ENCODE results near the gene SAP25.
"Not testable (repeated sequence)": the region's sequence is repeated elsewhere in the genome, so short reads cannot be mapped to it uniquely, and the experiment has no call there.

SAP25 gene

DNA sequence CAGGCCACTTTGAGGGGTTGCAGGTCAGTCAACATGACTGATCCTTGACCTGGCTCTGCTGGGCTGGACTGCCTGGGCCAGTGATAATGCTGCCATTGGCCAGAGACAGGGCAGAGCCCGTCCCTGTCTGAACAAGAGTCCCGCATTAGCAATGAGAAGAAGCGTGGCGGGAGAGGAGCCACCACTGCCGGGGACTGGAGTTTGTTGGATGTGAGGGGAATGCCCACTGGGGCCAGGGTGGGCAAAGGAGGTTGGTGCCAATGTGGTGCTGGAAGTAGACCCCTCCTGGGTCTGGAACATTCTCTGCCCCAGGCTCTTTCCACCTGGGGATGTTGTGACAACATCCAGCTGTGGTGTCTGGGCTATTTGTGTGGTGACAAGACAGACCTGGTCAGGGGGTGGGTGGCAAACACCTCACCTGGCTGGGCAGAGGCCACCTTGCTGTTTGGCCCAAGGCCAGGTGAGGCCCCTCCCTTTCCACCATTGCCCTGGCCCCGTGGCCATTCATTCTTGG is 7.6 kb downstream of the SAP25 start:
- peak in 1 of 42 donors; percentile 21 for DNase-seq
- intact Hi-C loops (cut with DNase I) = loop anchor here (5.0 kb wide), 1 partner anchor 84 kb away; the partner anchor contains the start of gene NYAP1

DNA sequence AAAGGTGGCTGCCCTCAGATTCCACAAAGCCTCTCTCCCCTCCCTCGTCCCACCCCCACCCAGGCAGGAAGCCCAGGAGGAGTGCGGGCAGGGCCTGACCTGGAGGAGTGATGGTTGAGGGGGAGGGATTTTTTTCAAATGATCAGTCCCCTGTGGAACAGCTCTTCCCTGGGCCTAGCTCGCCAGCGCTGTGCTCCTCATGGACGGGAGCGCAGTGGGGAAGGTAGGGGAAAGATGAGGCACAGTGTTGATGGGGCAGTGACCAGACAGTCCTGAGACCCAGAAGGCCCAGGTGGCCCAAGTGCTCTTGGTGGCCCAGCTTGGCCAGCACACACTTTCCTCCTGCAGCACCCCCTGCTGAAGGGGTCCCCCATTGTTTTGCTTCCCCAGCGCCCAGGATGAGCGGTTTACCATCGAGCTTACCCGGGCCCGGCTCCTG is 8.5 kb downstream of the SAP25 start:
- intact Hi-C loops (cut with DNase I) = loop anchor here (5.0 kb wide), 1 partner anchor 83 kb away; the partner anchor contains the start of gene NYAP1
- DNase-seq = peak in 1 of 42 donors; percentile 10

DNA sequence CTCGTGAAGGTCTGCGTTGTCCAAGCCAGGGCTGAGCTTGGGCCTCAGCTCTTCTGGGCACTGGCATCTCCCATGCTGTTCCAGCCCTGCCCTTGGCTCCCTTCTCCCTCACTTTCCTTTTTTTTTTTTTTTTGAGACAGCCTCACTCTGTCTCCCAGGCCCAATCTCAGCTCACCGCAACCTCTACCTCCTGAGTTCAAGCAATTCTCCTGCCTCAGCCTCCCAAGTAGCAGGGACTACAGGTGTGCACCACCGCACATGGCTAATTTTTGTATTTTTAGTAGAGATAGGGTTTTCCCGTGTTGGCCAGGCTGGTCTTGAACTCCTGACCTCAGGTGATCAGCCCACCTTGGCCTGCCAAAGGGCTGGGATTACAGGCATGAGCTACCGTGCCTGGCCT is 9.3 kb downstream of the SAP25 start:
- intact Hi-C loops (cut with DNase I); DNase-seq: not testable (repeated sequence)

GRCh38 chr7:100563809-100564400 is 9.8 kb downstream of the SAP25 start:
- DNase-seq = peak; percentile 64 to 94 (median 84)
- intact Hi-C loops (cut with DNase I) = no loop called here

DNA sequence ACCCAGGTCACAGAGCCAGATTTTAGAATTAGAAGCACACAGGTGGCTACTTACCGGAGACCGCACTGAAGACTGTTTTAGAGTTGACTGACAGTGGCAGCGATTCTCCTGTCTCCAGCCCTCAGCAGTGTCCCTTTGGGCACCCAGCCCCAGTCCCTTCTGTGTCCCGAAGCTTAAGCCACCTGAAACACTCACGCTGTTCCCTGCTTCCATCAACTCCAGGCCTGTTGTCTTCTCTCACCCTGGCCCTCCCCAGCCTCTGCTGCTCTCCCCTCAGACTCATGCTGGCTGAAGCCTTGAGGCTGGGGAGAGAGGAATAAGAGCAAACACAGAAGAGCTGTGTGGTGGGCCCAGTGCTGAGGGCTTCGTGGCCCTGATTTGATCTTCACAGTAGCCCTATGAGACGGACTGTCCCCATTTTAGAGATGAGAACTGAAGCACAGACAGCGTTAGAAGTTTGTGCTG is 10.6 kb downstream of the SAP25 start:
- DNase-seq = peak in 1 of 42 donors; percentile 18
- intact Hi-C loops (cut with DNase I) = no loop called here

GRCh38 chr7:100562195-100563099 is 11.3 kb downstream of the SAP25 start:
- DNase-seq = peak in 1 of 42 donors; percentile 27
- intact Hi-C loops (cut with DNase I) = no loop called here

DNA sequence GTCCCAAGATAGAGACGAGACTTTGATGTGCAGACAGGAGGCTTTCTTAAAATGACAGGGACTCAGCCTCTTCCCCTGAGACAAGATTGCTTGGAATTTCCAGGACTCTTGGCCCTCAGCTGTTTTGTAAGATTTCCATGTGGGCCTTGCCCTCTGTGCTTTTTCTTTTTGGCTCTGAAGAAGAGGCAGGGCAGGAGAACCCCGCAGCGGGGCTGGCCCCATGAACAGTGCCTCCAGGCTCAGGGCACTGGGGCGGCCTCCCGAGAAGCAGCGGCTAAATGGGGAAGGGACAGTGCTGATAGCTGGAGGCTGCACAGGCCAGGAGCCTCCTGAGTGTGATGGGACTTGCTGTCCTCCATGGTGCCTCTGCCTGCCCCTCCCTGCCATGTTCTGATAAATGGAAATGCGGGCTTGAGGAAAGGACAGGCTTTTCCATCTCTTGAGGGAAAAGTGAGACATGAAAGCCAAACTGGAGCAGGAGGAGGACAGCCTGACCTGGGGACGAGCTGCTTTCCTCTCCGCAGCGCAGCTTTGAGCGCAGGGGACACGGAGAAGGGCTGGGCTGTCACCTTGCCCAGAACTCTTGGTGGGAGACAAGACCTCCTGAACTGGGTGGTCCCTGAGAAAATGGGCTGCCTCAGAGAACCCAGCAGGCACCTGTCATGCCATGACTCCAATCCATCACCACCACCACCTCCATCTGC is 12.1 kb downstream of the SAP25 start:
- peak in 1 of 42 donors; percentile 1 for DNase-seq
- intact Hi-C loops (cut with DNase I) = no loop called here

DNA sequence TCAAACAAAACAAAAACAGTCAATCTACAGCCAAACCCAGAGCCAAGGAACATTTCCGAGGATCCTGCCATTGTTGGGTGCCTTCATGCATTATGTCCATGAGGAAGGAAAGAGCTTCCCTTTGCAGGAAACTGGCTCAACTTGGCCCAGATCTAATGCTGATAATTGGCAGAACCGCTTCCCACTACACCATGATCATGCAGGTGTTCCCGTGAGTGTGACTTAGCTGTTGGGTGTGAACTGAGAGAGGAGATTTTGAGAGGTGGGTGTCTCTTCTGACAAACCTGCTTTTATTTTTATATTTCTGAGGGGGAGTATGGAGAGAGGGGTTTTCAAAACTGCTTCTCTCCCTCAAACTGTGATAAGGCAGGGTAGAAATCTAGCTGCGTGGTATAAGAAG is 14.6 kb downstream of the SAP25 start:
- intact Hi-C loops (cut with DNase I) = no loop called here

GRCh38 chr7:100556541-100556940 is 17.2 kb downstream of the SAP25 start:
- no peak for DNase-seq
- intact Hi-C loops (cut with DNase I) = no loop called here

More for the DNA sequence above, 14.6 kb downstream of the SAP25 start:
- peak in 10 of 42 donors; percentile 39 to 72 (median 58) for DNase-seq

DNA sequence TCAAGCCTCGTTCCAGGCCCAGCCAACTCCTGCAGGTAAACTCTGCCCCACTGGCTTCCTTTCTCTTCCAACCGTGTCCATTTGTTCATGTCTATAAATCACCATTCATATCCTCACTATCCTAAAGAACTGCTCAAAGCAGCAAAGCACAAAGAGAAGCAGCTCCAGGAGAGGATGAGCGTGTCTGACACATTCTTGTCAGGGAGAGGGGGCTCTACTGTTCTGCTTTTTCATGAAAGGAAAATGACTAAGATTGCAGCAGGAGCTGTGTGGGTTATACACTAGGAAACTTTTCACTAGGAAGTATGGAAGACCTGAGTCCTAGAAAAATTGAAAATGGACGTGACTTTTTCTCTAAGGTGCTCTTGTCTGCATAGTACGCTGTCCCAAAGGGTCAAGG is 18.0 kb downstream of the SAP25 start:
- DNase-seq = no peak
- intact Hi-C loops (cut with DNase I) = no loop called here

- no peak for DNase-seq
- intact Hi-C loops (cut with DNase I) = no loop called here
Measured at GRCh38 chr7:100553032-100553431, 20.7 kb downstream of the SAP25 start.

- no peak for DNase-seq
- intact Hi-C loops (cut with DNase I) = no loop called here
Measured at GRCh38 chr7:100552532-100552931, 21.2 kb downstream of the SAP25 start.

DNA sequence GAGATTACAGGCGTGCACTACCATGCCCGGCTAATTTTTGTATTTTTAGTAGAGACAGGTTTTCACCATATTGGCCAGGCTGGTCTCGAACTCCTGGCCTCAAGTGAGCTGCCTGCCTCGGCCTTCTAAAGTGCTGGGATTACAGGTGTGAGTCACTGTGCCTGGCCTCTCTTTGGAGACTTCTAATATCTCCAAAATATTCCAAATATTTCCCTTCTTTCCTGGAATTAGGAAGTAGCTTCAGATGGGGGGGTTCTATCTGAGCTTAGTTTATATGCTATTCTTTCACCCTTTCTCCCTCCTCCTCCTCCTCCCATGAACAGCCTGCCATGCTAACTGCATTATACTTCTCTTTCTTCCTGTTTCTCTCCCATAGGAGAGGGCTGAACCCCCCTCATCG is 25.3 kb downstream of the SAP25 start:
- DNase-seq; intact Hi-C loops (cut with DNase I): not testable (repeated sequence)

DNA sequence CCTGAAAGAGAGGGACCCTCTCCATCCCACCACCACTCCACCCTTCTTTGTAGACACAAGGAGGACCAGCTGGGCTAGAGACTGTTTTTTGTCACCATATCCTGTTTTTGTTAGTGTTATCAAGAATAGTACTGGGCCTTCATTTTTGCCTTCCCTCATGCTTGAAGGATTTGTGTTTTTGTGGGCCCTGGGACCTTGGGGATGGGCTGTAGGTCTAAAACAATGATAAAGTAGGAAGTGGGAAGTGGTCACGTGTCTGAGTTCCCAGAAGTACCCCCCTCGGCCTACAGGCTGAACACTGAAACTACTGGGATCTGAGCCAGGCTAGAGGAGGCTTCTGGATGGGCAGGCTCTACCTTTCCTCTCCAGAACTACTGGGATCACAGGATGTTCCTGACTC is 25.8 kb downstream of the SAP25 start:
- peak in 1 of 42 donors; percentile 64 for DNase-seq
- intact Hi-C loops (cut with DNase I) = no loop called here

DNA sequence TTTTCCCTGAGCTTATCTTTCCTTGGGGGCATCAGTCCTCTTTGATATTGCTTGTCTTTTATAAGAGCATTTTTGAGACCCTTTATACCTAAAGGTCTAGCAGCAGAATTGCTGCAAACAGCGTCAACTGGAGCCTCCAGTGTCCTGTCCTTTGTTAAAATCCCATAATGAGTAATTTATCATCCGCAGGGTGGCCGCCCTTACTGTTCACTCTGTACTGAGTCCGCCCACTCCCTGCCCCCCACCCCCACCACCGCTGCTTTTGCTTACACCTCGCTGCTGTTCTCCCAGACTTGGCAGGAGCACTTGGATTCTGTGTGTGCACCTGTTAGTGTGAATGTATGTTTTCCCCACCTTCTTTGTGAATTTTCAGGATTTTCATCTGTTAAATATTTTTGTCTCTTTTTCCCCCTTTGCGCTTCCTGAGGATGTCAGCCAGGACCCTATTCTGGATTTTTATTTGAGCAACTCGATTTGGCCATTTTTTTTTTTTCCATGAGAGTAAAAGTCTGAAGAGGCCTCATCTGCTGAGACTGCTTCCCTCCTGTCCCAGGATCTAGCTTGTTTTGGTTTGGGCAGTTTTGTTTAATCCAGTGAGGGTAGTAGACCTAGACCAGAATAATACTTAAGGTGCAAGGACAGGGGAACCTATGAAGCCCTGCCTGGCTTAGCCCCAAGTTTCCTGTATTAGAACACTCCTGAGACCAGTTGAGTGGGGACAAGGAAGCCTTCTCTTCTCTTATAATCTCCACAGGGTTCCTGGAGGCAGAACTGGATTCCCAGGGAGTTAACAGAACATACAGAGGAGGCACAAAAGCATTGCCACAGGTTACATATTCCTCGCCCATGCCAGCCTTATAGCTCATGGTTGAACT is 26.5 kb downstream of the SAP25 start:
- peak in 12 of 42 donors; percentile 12 to 75 (median 49) for DNase-seq
- intact Hi-C loops (cut with DNase I) = no loop called here

DNA sequence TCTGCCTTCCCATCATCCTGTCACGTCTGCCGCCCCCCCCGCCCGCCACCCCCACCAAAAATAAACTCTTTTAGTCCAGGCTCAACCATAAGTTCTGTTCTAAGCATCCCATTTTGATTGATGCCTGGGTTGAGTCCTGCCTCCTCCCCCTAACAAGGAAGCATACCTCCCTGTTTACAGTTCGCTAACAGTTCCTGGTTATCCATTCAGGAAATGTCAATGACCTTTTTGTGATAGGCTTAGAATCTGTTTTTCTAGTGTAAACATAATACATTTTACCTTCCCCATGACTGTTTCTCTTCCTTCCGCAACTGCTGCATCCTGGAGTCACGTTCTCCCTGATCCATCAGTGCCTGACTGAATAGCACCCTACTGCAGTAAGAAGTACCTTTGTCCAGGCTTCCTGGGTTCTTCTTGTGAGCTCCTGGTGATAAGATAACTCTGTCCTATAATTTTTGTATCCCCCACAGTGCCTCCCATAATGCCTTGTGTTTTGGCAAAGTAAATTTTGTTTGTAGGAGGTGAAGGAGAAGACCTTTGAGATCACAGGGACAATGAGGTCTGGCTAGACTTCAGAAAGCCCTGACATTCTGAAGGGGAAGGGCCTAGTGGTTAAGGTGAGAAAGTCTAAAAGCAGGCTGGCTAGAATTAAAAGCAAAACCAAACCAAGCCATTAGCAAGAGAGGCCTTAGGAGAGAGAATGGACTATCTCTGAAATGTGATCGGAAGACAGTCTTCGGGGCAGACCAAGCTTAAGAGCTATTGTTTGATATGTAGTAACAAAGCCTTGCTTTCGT is 27.4 kb downstream of the SAP25 start:
- intact Hi-C loops (cut with DNase I) = no loop called here
- no peak for DNase-seq

- intact Hi-C loops (cut with DNase I) = no loop called here
Measured at GRCh38 chr7:100545360-100546128, 28.2 kb downstream of the SAP25 start.

More at GRCh38 chr7:100545360-100546128, 28.2 kb downstream of the SAP25 start:
- peak in 9 of 42 donors; percentile 47 to 83 (median 57) for DNase-seq
